HL-60 (cell line): ENCODE results near the gene PGM2L1.

Experiments used
- DNase-seq, 2 experiments: peaks; one replicate each; pipeline ENCODE4 v3.0.0-alpha.2; 2010 to 2020; ENCODE audit warnings: low read depth in 1 of 2, low spot score in 1 of 2
- H3K27ac ChIP-seq: fragments of 250-450 bp; sonication (Bioruptor Pico); replicated peaks from 2 replicates; pipeline ENCODE4 v1.5.1; 2020; ENCODE audit warnings: mild to moderate bottlenecking, moderate library complexity
- H3K27me3 ChIP-seq: fragments of 250-450 bp; sonication (Bioruptor Pico); 2 replicates; pipeline ENCODE4 v1.5.1; 2021; ENCODE audit warnings: mild to moderate bottlenecking, moderate library complexity; ENCODE audit not compliant: insufficient read depth, poor library complexity, severe bottlenecking
- H3K4me3 ChIP-seq: replicated peaks from 2 replicates; pipeline ENCODE4 v1.5.1; 2011; ENCODE audit warnings: mild to moderate bottlenecking, control low read depth, low read length; ENCODE audit not compliant: insufficient read depth
- CTCF ChIP-seq: IDR thresholded peaks from one replicate; pipeline ENCODE4 v1.5.1; 2011; ENCODE audit warnings: low read length, control low read depth, inconsistent platforms; ENCODE audit not compliant: insufficient read depth
- GABPA ChIP-seq: IDR thresholded peaks from 2 replicates; pipeline ENCODE4 v1.6.1; 2012; ENCODE audit warnings: low read depth
- POLR2AphosphoS5 ChIP-seq: IDR thresholded peaks from 2 replicates; pipeline ENCODE4 v1.6.1; 2012; ENCODE audit warnings: low read depth
- REST ChIP-seq: IDR thresholded peaks from 2 replicates; pipeline ENCODE4 v1.6.1; 2012; ENCODE audit warnings: low read depth; ENCODE audit not compliant: insufficient replicate concordance
- SPI1 ChIP-seq: IDR thresholded peaks from 2 replicates; pipeline ENCODE4 v1.6.1; 2012; ENCODE audit warnings: low read depth, mild to moderate bottlenecking, borderline replicate concordance

PGM2L1 gene

DNA sequence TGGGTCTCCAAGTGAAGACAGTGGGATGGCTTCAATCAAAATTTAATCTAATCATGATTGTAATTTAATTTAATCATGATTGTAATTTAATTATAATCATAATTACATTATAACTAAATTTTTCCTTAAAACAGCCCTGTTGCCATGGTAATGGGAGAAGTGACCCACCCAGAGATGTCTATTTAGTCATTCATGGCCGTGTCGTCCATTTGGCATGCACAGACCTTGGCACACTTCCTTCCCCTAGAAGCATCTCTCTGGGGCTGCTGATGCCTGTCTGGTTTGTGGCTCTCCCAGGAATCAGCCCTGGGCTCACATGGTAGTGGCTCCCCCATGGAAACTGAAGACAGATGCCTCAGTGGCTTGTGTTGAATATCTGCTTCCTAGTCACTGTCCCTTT, 113.8 kb downstream of the PGM2L1 start:
- no peak for TF ChIP-seq REST
- TF ChIP-seq CTCF: no peak
- TF ChIP-seq POLR2AphosphoS5: no peak
- TF ChIP-seq GABPA: no peak
- TF ChIP-seq SPI1: no peak
- Histone ChIP-seq H3K4me3 (no peak overlapping the region), H3K27ac (no peak overlapping the region), H3K27me3 (no peaks in the 10 kb centered on the region)
- no peak for DNase-seq

GRCh38 chr11:74283580-74284180, 114.6 kb downstream of the PGM2L1 start:
- no peak for TF ChIP-seq SPI1
- TF ChIP-seq POLR2AphosphoS5: no peak
- no peak for TF ChIP-seq CTCF
- no peaks in the 10 kb centered on the region for H3K27me3 ChIP-seq
- no peak overlapping the region for H3K4me3 ChIP-seq
- no peak for DNase-seq
- H3K27ac ChIP-seq: no peak overlapping the region

- no peak for DNase-seq
- no peak overlapping the region for H3K27ac ChIP-seq
- TF ChIP-seq SPI1: no peak
- TF ChIP-seq POLR2AphosphoS5: no peak
- TF ChIP-seq CTCF: no peak
- no peak for TF ChIP-seq GABPA
- TF ChIP-seq REST: no peak
- H3K27me3 ChIP-seq: no peaks in the 10 kb centered on the region
- no peak overlapping the region for H3K4me3 ChIP-seq
Measured at GRCh38 chr11:74282914-74283371, 115.3 kb downstream of the PGM2L1 start.

DNA sequence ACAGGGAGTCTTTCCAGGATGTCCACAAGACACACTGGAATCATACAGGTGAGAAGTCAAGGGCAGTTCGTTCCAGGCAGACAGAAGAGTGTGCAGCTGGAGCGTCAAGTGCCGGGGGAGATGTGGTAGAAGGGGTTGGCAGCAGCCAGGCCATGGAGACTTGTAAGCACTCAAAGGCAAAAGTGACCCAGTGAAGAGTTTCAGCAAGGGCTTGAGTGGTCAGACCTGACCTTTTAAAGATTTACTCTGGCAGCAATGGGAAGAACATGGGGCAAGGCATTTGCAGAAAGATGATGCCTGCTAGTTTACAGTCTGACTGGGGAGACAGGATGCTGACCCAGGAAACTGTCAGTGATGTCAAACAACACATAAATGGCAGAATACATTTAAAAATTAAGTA, 115.8 kb downstream of the PGM2L1 start:
- H3K27me3 ChIP-seq: no peaks in the 10 kb centered on the region
- H3K27ac ChIP-seq: no peak overlapping the region
- DNase-seq: no peak
- TF ChIP-seq REST (no peak), SPI1 (no peak), POLR2AphosphoS5 (no peak), GABPA (no peak), CTCF (no peak)
- H3K4me3 ChIP-seq: no peak overlapping the region
